GM21367 (cell line): ENCODE results near the gene ETFB.

Experiments used
- ATAC-seq: cut with Tn5 transposase; IDR thresholded peaks from one replicate; pipeline ENCODE4 v1.9.1; 2021; ENCODE audit not compliant: unreplicated experiment

The ETFB gene

GRCh38 chr19:51296336-51297093, 69.7 kb downstream of the ETFB start:
- no peak for ATAC-seq

- ATAC-seq = no peak
Measured at GRCh38 chr19:51295382-51296126, 70.6 kb downstream of the ETFB start.
